Activated naive CD8-positive, alpha-beta T cell treated with anti-CD3 and anti-CD28 coated beads, Interleukin-2, amount 10 ng/mL, durations not matched to agents 7 days and 5 days (primary cell): ENCODE data around the gene NUP88. TPM values are rescaled to one million over a fixed set of nuclear protein-coding genes. Genes with fewer than 3 reads are reported as not detected.

Source experiments
- ATAC-seq: fragments of 150-1000 bp; cut with Tn5 transposase; one replicate; pipeline ENCODE4 v1.10.0; 2021; ENCODE audit warnings: low read depth, moderate library complexity
- POLR2A ChIA-PET: fragments of 350-600 bp; sonication (Branson Sonifier 250); formaldehyde crosslinking; loops from one replicate; lab custom pipeline; 2021; ENCODE audit warnings: antibody characterized with exemption; lab: Charles Lee
- DNase-seq: peaks from one replicate; pipeline ENCODE4 v3.0.0; 2021
- H3K27ac Mint-ChIP-seq: one replicate; pipeline ENCODE4 v1.8.0; 2022; ENCODE audit warnings: mild to moderate bottlenecking, mixed read lengths
- H3K27me3 Mint-ChIP-seq: one replicate; pipeline ENCODE4 v1.8.0; 2022; ENCODE audit warnings: mild to moderate bottlenecking, moderate library complexity, mixed read lengths
- H3K36me3 Mint-ChIP-seq: one replicate; pipeline ENCODE4 v1.8.0; 2021; ENCODE audit warnings: mild to moderate bottlenecking, mixed read lengths
- H3K4me1 Mint-ChIP-seq: one replicate; pipeline ENCODE4 v1.8.0; 2021; ENCODE audit warnings: mixed read lengths
- H3K4me3 Mint-ChIP-seq: one replicate; pipeline ENCODE4 v1.8.0; 2022; ENCODE audit warnings: mild to moderate bottlenecking, moderate library complexity, mixed read lengths
- H3K9me3 Mint-ChIP-seq: one replicate; pipeline ENCODE4 v1.8.0; 2021; ENCODE audit warnings: mixed read lengths
- total RNA-seq, 2 experiments: library from RNA; stranded (reverse); gene quantifications; one replicate each; pipeline ENCODE4 v1.2.3, GENCODE V29; 2021

The NUP88 gene
- total RNA-seq, 2 experiments from 2014 or later: 93.6 to 99.5 TPM

GRCh38 chr17:5364696-5365095 lies 54.8 kb downstream of the NUP88 start:
- peaks cover 3% of the 10 kb centered on the region for H3K4me1 Mint-ChIP-seq
- ATAC-seq (no peak), DNase-seq (no peak)
- POLR2A ChIA-PET: interaction anchor here (0.7 kb wide), 1 partner anchor 129 kb away, joined by 4 read pairs; no protein-coding TSS in a partner anchor
- peak overlapping the region; percentile 28 for H3K27ac Mint-ChIP-seq
- no peak overlapping the region for H3K4me3 Mint-ChIP-seq
- no peaks in the 10 kb centered on the region for H3K9me3 Mint-ChIP-seq
- no peaks in the 10 kb centered on the region for H3K27me3 Mint-ChIP-seq
- peaks cover 17% of the 10 kb centered on the region for H3K36me3 Mint-ChIP-seq

GRCh38 chr17:5364156-5364555 lies 55.3 kb downstream of the NUP88 start:
- POLR2A ChIA-PET: no interaction called here
- H3K27ac Mint-ChIP-seq: no peak overlapping the region
- H3K4me1 Mint-ChIP-seq: peaks cover 3% of the 10 kb centered on the region
- DNase-seq (no peak), ATAC-seq (no peak)
- no peaks in the 10 kb centered on the region for H3K27me3 Mint-ChIP-seq
- no peak overlapping the region for H3K4me3 Mint-ChIP-seq
- no peaks in the 10 kb centered on the region for H3K9me3 Mint-ChIP-seq
- peaks cover 14% of the 10 kb centered on the region for H3K36me3 Mint-ChIP-seq

- H3K9me3 Mint-ChIP-seq: no peaks in the 10 kb centered on the region
- H3K27ac Mint-ChIP-seq: no peak overlapping the region
- POLR2A ChIA-PET: no interaction called here
- ATAC-seq: no peak
- peaks cover 13% of the 10 kb centered on the region for H3K36me3 Mint-ChIP-seq
- DNase-seq: no peak
- peaks cover 3% of the 10 kb centered on the region for H3K4me1 Mint-ChIP-seq
- no peak overlapping the region for H3K4me3 Mint-ChIP-seq
- no peaks in the 10 kb centered on the region for H3K27me3 Mint-ChIP-seq
These were observed 57.2 kb downstream of the NUP88 start for GRCh38 chr17:5362162-5362811.

GRCh38 chr17:5361426-5361825 lies 58.0 kb downstream of the NUP88 start:
- DNase-seq: no peak
- Mint-ChIP-seq H3K9me3 (no peaks in the 10 kb centered on the region), H3K4me3 (no peak overlapping the region), H3K4me1 (peaks cover 3% of the 10 kb centered on the region), H3K27me3 (no peaks in the 10 kb centered on the region), H3K27ac (no peak overlapping the region), H3K36me3 (peaks cover 13% of the 10 kb centered on the region)
- ATAC-seq: no peak
- POLR2A ChIA-PET: no interaction called here

- H3K27me3 Mint-ChIP-seq: no peaks in the 10 kb centered on the region
- H3K27ac Mint-ChIP-seq: no peak overlapping the region
- POLR2A ChIA-PET: no interaction called here
- no peak for DNase-seq
- no peaks in the 10 kb centered on the region for H3K9me3 Mint-ChIP-seq
- no peaks in the 10 kb centered on the region for H3K4me1 Mint-ChIP-seq
- no peak for ATAC-seq
- peaks cover 11% of the 10 kb centered on the region for H3K36me3 Mint-ChIP-seq
- H3K4me3 Mint-ChIP-seq: no peak overlapping the region
These were observed 63.9 kb downstream of the NUP88 start for GRCh38 chr17:5355421-5356129.

GRCh38 chr17:5354886-5355415 lies 64.5 kb downstream of the NUP88 start:
- H3K27me3 Mint-ChIP-seq: no peaks in the 10 kb centered on the region
- no peaks in the 10 kb centered on the region for H3K4me1 Mint-ChIP-seq
- DNase-seq (no peak), ATAC-seq (no peak)
- POLR2A ChIA-PET: no interaction called here
- peaks cover 11% of the 10 kb centered on the region for H3K36me3 Mint-ChIP-seq
- H3K4me3 Mint-ChIP-seq: no peak overlapping the region
- H3K27ac Mint-ChIP-seq: no peak overlapping the region
- H3K9me3 Mint-ChIP-seq: no peaks in the 10 kb centered on the region

GRCh38 chr17:5354310-5354709 lies 65.2 kb downstream of the NUP88 start:
- no peaks in the 10 kb centered on the region for H3K27me3 Mint-ChIP-seq
- H3K27ac Mint-ChIP-seq: no peak overlapping the region
- POLR2A ChIA-PET: no interaction called here
- H3K4me3 Mint-ChIP-seq: no peak overlapping the region
- H3K36me3 Mint-ChIP-seq: peaks cover 11% of the 10 kb centered on the region
- no peak for DNase-seq
- no peak for ATAC-seq
- H3K9me3 Mint-ChIP-seq: no peaks in the 10 kb centered on the region
- no peaks in the 10 kb centered on the region for H3K4me1 Mint-ChIP-seq

- ATAC-seq: no peak
- Mint-ChIP-seq H3K27ac (no peak overlapping the region), H3K4me1 (no peaks in the 10 kb centered on the region), H3K27me3 (no peaks in the 10 kb centered on the region), H3K9me3 (no peaks in the 10 kb centered on the region), H3K36me3 (peaks cover 12% of the 10 kb centered on the region), H3K4me3 (no peak overlapping the region)
- DNase-seq: no peak
- POLR2A ChIA-PET: no interaction called here
These were observed 66.7 kb downstream of the NUP88 start for GRCh38 chr17:5352681-5353289.

- ATAC-seq (no peak), DNase-seq (no peak)
- peaks cover 7% of the 10 kb centered on the region for H3K36me3 Mint-ChIP-seq
- no peaks in the 10 kb centered on the region for H3K27me3 Mint-ChIP-seq
- H3K27ac Mint-ChIP-seq: no peak overlapping the region
- H3K4me3 Mint-ChIP-seq: no peak overlapping the region
- no peaks in the 10 kb centered on the region for H3K4me1 Mint-ChIP-seq
- POLR2A ChIA-PET: no interaction called here
- no peaks in the 10 kb centered on the region for H3K9me3 Mint-ChIP-seq
These were observed 74.5 kb downstream of the NUP88 start for GRCh38 chr17:5344914-5345313.

Other genes with a start within 250 kb of the NUP88 start
- 10 to 100 TPM; 17.2 to 17.5 TPM for gene ZNF594, start 227.8 kb downstream of the NUP88 start, total RNA-seq
- gene SCIMP, start 184.8 kb downstream of the NUP88 start, total RNA-seq: under 1 TPM in 1 of 2 experiments, not detected in 1; 0.33 TPM
- gene RABEP1, start 137.4 kb downstream of the NUP88 start, total RNA-seq: 10 to 100 TPM; 39.2 to 42.0 TPM
- gene RPAIN, start 520 bp upstream of the NUP88 start, total RNA-seq: 10 to 100 TPM; 61.9 to 63.9 TPM
- gene C1QBP, start 19.5 kb upstream of the NUP88 start, total RNA-seq: 100 to 1,000 TPM; 109 to 112 TPM
- gene DHX33, start 49.3 kb upstream of the NUP88 start, total RNA-seq: 10 to 100 TPM; 14.4 to 14.5 TPM
- gene DERL2, start 66.5 kb upstream of the NUP88 start, total RNA-seq: 10 to 100 TPM; 68.6 to 72.3 TPM
- 10 to 100 TPM; 38.4 to 39.5 TPM for gene MIS12, start 66.9 kb upstream of the NUP88 start, total RNA-seq
- gene NLRP1, start 164.8 kb upstream of the NUP88 start, total RNA-seq: 100 to 1,000 TPM; 120 to 126 TPM